Measurements from ENCODE around the gene HOMEZ. TPM values are rescaled to one million over a fixed set of nuclear protein-coding genes. Genes with fewer than 3 reads are reported as not detected.
"Not testable (repeated sequence)": the region's sequence is repeated elsewhere in the genome, so short reads cannot be mapped to it uniquely, and the experiment has no call there.

HOMEZ gene
- total RNA-seq, 1 donor from 2014 or later, result 7.6 TPM

GRCh38 chr14:23248601-23249000, 37.3 kb downstream of the HOMEZ start:
- no peaks in the 10 kb centered on the region for H3K9me3 Mint-ChIP-seq (ENCODE audit: low read depth)
- H3K4me1 Mint-ChIP-seq (ENCODE audit: low read depth), result no peaks in the 10 kb centered on the region
- no peaks in the 10 kb centered on the region for H3K36me3 Mint-ChIP-seq (ENCODE audit: low read depth)
- no peak overlapping the region for H3K4me3 Mint-ChIP-seq (ENCODE audit: unreplicated experiment)
- no peak for TF ChIP-seq CTCF (IDR thresholded peaks at IDR 0.05)
- H3K27ac Mint-ChIP-seq (ENCODE audit: unreplicated experiment), result no peak overlapping the region
- DNase-seq (ENCODE audit: low spot score), result no peak
- H3K27me3 Mint-ChIP-seq (ENCODE audit: low read depth), result peaks cover 25% of the 10 kb centered on the region

GRCh38 chr14:23245282-23245681, 40.6 kb downstream of the HOMEZ start:
- no peaks in the 10 kb centered on the region for H3K36me3 Mint-ChIP-seq (ENCODE audit: low read depth)
- H3K27ac Mint-ChIP-seq (ENCODE audit: unreplicated experiment), result no peak overlapping the region
- DNase-seq (ENCODE audit: low spot score), result no peak
- H3K9me3 Mint-ChIP-seq (ENCODE audit: low read depth), result no peaks in the 10 kb centered on the region
- H3K4me1 Mint-ChIP-seq (ENCODE audit: low read depth), result no peaks in the 10 kb centered on the region
- no peak overlapping the region for H3K4me3 Mint-ChIP-seq (ENCODE audit: unreplicated experiment)
- peaks cover 23% of the 10 kb centered on the region for H3K27me3 Mint-ChIP-seq (ENCODE audit: low read depth)
- TF ChIP-seq CTCF (IDR thresholded peaks at IDR 0.05), result no peak

- Mint-ChIP-seq H3K9me3 (ENCODE audit: low read depth) (no peaks in the 10 kb centered on the region), H3K4me3 (ENCODE audit: unreplicated experiment) (no peak overlapping the region), H3K27ac (ENCODE audit: unreplicated experiment) (no peak overlapping the region)
Measured at GRCh38 chr14:23243066-23243465, 42.9 kb downstream of the HOMEZ start.

GRCh38 chr14:23242076-23242475, 43.9 kb downstream of the HOMEZ start:
- no peak for DNase-seq (ENCODE audit: low spot score)
- H3K36me3 Mint-ChIP-seq (ENCODE audit: low read depth), result no peaks in the 10 kb centered on the region
- no peaks in the 10 kb centered on the region for H3K9me3 Mint-ChIP-seq (ENCODE audit: low read depth)
- H3K4me3 Mint-ChIP-seq (ENCODE audit: unreplicated experiment), result no peak overlapping the region
- H3K27ac Mint-ChIP-seq (ENCODE audit: unreplicated experiment), result no peak overlapping the region
- H3K27me3 Mint-ChIP-seq (ENCODE audit: low read depth), result peaks cover 29% of the 10 kb centered on the region
- peaks cover 8% of the 10 kb centered on the region for H3K4me1 Mint-ChIP-seq (ENCODE audit: low read depth)
- no peak for TF ChIP-seq CTCF (IDR thresholded peaks at IDR 0.05)

More at GRCh38 chr14:23243066-23243465, 42.9 kb downstream of the HOMEZ start:
- TF ChIP-seq CTCF (IDR thresholded peaks at IDR 0.05), result no peak
- peaks cover 23% of the 10 kb centered on the region for H3K27me3 Mint-ChIP-seq (ENCODE audit: low read depth)
- DNase-seq (ENCODE audit: low spot score), result no peak
- no peaks in the 10 kb centered on the region for H3K36me3 Mint-ChIP-seq (ENCODE audit: low read depth)
- peaks cover under 1% of the 10 kb centered on the region for H3K4me1 Mint-ChIP-seq (ENCODE audit: low read depth)

GRCh38 chr14:23241061-23241715, 44.7 kb downstream of the HOMEZ start:
- peaks cover 29% of the 10 kb centered on the region for H3K27me3 Mint-ChIP-seq (ENCODE audit: low read depth)
- not testable (repeated sequence) for DNase-seq (ENCODE audit: low spot score); H3K36me3 Mint-ChIP-seq (ENCODE audit: low read depth); H3K4me1 Mint-ChIP-seq (ENCODE audit: low read depth); H3K4me3 Mint-ChIP-seq (ENCODE audit: unreplicated experiment); H3K9me3 Mint-ChIP-seq (ENCODE audit: low read depth); H3K27ac Mint-ChIP-seq (ENCODE audit: unreplicated experiment)

- H3K27ac Mint-ChIP-seq (ENCODE audit: unreplicated experiment), result no peak overlapping the region
- H3K9me3 Mint-ChIP-seq (ENCODE audit: low read depth), result no peaks in the 10 kb centered on the region
- H3K27me3 Mint-ChIP-seq (ENCODE audit: low read depth), result peaks cover 26% of the 10 kb centered on the region
- TF ChIP-seq CTCF (IDR thresholded peaks at IDR 0.05), result no peak
- no peak overlapping the region for H3K4me3 Mint-ChIP-seq (ENCODE audit: unreplicated experiment)
- DNase-seq (ENCODE audit: low spot score), result no peak
- no peaks in the 10 kb centered on the region for H3K36me3 Mint-ChIP-seq (ENCODE audit: low read depth)
- peaks cover 8% of the 10 kb centered on the region for H3K4me1 Mint-ChIP-seq (ENCODE audit: low read depth)
Measured at GRCh38 chr14:23240661-23241060, 45.3 kb downstream of the HOMEZ start.

Data from chondrocyte (in vitro differentiated cells).